Transverse colon (tissue), 4 donors: Measurements from ENCODE around the gene ENTHD1. TPM values are rescaled to one million over a fixed set of nuclear protein-coding genes. Genes with fewer than 3 reads are reported as not detected.

Experiments used
- DNase-seq: peaks from one replicate; pipeline ENCODE4 v3.0.0-alpha.2; 2019
- H3K27ac ChIP-seq, 4 donors: fragments of 200-600 bp; sonication (generic); 2 replicates each; pipeline ENCODE4 v1.5.1; 2016 to 2018; ENCODE audit warnings: inconsistent platforms in 4 of 4
- H3K27me3 ChIP-seq: fragments of 200-600 bp; sonication (generic); 2 replicates; pipeline ENCODE4 v1.5.1; 2017; ENCODE audit warnings: inconsistent platforms
- H3K36me3 ChIP-seq, 4 donors: fragments of 200-600 bp; sonication (generic); 2 replicates each; pipeline ENCODE4 v1.5.1; 2017 to 2019; ENCODE audit warnings: inconsistent platforms in 4 of 4
- H3K4me1 ChIP-seq, 4 donors: fragments of 200-600 bp; sonication (generic); 2 replicates each; pipeline ENCODE4 v1.5.1; 2017 to 2020; ENCODE audit warnings: inconsistent platforms in 4 of 4
- H3K4me3 ChIP-seq, 4 donors: fragments of 200-600 bp; sonication (generic); 1 replicate in 1 of 4; 2 replicates in 3 of 4; pipeline versions ENCODE4 v1.5.1 to v1.6.1; 2017 to 2019; ENCODE audit warnings: inconsistent platforms in 4 of 4
- H3K9me3 ChIP-seq, 2 donors: fragments of 200-600 bp; sonication (generic); 2 replicates each; pipeline ENCODE4 v1.5.1; 2017 to 2019; ENCODE audit warnings: inconsistent platforms in 2 of 2
- CTCF ChIP-seq, 5 experiments: fragments of 200-600 bp in 3 of 5; fragments of 450-650 bp in 2 of 5; sonication (generic) in 3 of 5; IDR thresholded peaks; 1 replicate in 2 of 5; 2 replicates in 3 of 5; pipeline ENCODE4 v1.5.1; 2016 to 2017; ENCODE audit warnings: antibody characterized with exemption in 5 of 5, inconsistent platforms in 3 of 5, mild to moderate bottlenecking in 2 of 5, moderate library complexity in 1 of 5
- EP300 ChIP-seq: sonication (generic); formaldehyde crosslinking; IDR thresholded peaks from one replicate; pipeline ENCODE4 v1.6.1; 2017; ENCODE audit warnings: antibody characterized with exemption, low read depth
- POLR2A ChIP-seq: fragments of 450-650 bp; IDR thresholded peaks from one replicate; pipeline ENCODE4 v1.6.1; 2016; ENCODE audit warnings: antibody characterized with exemption, mild to moderate bottlenecking, moderate library complexity
- POLR2AphosphoS5 ChIP-seq, 3 donors: sonication (generic); formaldehyde crosslinking; IDR thresholded peaks; one replicate each; pipeline ENCODE4 v1.6.1; 2016; ENCODE audit warnings: antibody characterized with exemption in 3 of 3
- WGBS, 2 donors: methylation state at CpG; one replicate each; pipeline ENCODE4 v1.1.5; 2018; ENCODE audit warnings: low coverage in 1 of 2; 5-methylcytosine and 5-hydroxymethylcytosine counted together
- in situ Hi-C, 4 donors: fragments of 200-750 bp; cut with MboI; loops; one replicate each; pipeline versions ENCODE4 v1.15.0 to v1.15.1; 2017; ENCODE audit warnings: low sequenced_read_pairs in 3 of 4, low pct_ligation_motif_present in 1 of 4, low pct_unique_long_range_greater_than_20kb in 1 of 4
- intact Hi-C: fragments of 100-400 bp; cut with DNase I; formaldehyde crosslinking; loops from one replicate; pipeline ENCODE4 v1.15.1; 2023; ENCODE audit warnings: low total_unique reads
- total RNA-seq, 4 donors: library from RNA; depleted of rRNA; stranded (reverse); fragments of >200 nt; gene quantifications; one replicate each; pipeline ENCODE4 v1.1.0, GENCODE V29; 2016

The ENTHD1 gene
- total RNA-seq, 4 donors from 2014 or later, result not detected

- no peaks in the 10 kb centered on the region for H3K36me3 ChIP-seq
- in situ Hi-C loops (no loop called here), intact Hi-C loops (no loop called here)
- H3K9me3 ChIP-seq, result no peaks in the 10 kb centered on the region
- 70 to 80% methylated on average over 1 to 17 of the region's 17 CpGs for WGBS, 2 donors
- H3K4me3 ChIP-seq, result no peak overlapping the region
- H3K27me3 ChIP-seq, result peaks cover 3% of the 10 kb centered on the region
- no peak for TF ChIP-seq EP300
- peak in 1 of 3 donors; percentile 51 for TF ChIP-seq POLR2AphosphoS5 (IDR thresholded peaks at IDR 0.05)
- peaks cover 0 to 5% (median 0%) of the 10 kb centered on the region in 4 donors for H3K4me1 ChIP-seq
- no peak overlapping the region for H3K27ac ChIP-seq
- DNase-seq, result peak; percentile 17
Measured at GRCh38 chr22:39703928-39704639, 189.5 kb downstream of the ENTHD1 start.

GRCh38 chr22:39703091-39703490 lies 190.5 kb downstream of the ENTHD1 start:
- peaks cover 3% of the 10 kb centered on the region for H3K27me3 ChIP-seq
- intact Hi-C loops (no loop called here), in situ Hi-C loops (no loop called here)
- H3K27ac ChIP-seq, result no peak overlapping the region
- WGBS, 2 donors, result 78 to 82% methylated on average over 4 to 7 of the region's 8 CpGs
- no peaks in the 10 kb centered on the region for H3K36me3 ChIP-seq
- no peak for TF ChIP-seq EP300
- TF ChIP-seq CTCF (IDR thresholded peaks at IDR 0.05), result no peak
- no peak for TF ChIP-seq POLR2AphosphoS5 (IDR thresholded peaks at IDR 0.05)
- TF ChIP-seq POLR2A, result no peak
- H3K4me3 ChIP-seq, result no peak overlapping the region
- DNase-seq, result no peak
- no peaks in the 10 kb centered on the region for H3K9me3 ChIP-seq
- H3K4me1 ChIP-seq, result peaks cover 0 to 5% (median 0%) of the 10 kb centered on the region in 4 donors

GRCh38 chr22:39700565-39700964 lies 193.0 kb downstream of the ENTHD1 start:
- no peak for DNase-seq
- H3K36me3 ChIP-seq, result no peaks in the 10 kb centered on the region
- H3K4me1 ChIP-seq, result peaks cover 0 to 5% (median 0%) of the 10 kb centered on the region in 4 donors
- no peak for TF ChIP-seq POLR2A
- no peak for TF ChIP-seq CTCF (IDR thresholded peaks at IDR 0.05)
- no peak for TF ChIP-seq POLR2AphosphoS5 (IDR thresholded peaks at IDR 0.05)
- no peak for TF ChIP-seq EP300
- H3K9me3 ChIP-seq, result no peaks in the 10 kb centered on the region
- whole genome bisulfite sequencing, 2 donors, result 85% methylated on average over 7 of the region's 7 CpGs; no CpG with 5 or more reads in 1 of the 2 donors
- no peak overlapping the region for H3K4me3 ChIP-seq
- intact Hi-C loops, result no loop called here
- H3K27ac ChIP-seq, result no peak overlapping the region
- in situ Hi-C loops, result no loop called here
- peaks cover 4% of the 10 kb centered on the region for H3K27me3 ChIP-seq

- Histone ChIP-seq H3K4me3 (no peak overlapping the region), H3K27ac (no peak overlapping the region), H3K9me3 (no peaks in the 10 kb centered on the region), H3K4me1 (peaks cover 0 to 5% (median 0%) of the 10 kb centered on the region in 4 donors), H3K36me3 (no peaks in the 10 kb centered on the region), H3K27me3 (peaks cover 10% of the 10 kb centered on the region)
- in situ Hi-C loops, result no loop called here
- WGBS, 2 donors, result 85 to 90% methylated on average over 2 to 12 of the region's 19 CpGs
- intact Hi-C loops, result no loop called here
- TF ChIP-seq CTCF (IDR thresholded peaks at IDR 0.05), result no peak
- no peak for TF ChIP-seq POLR2AphosphoS5 (IDR thresholded peaks at IDR 0.05)
- TF ChIP-seq POLR2A, result no peak
- no peak for TF ChIP-seq EP300
- DNase-seq, result no peak
Measured at GRCh38 chr22:39699631-39700360, 193.8 kb downstream of the ENTHD1 start.
